Activated CD4-positive, alpha-beta T cell treated with anti-CD3 and anti-CD28 coated beads for 24 hours (primary cell): ENCODE data around the gene FLOT1.
A peak's percentile ranks its signal among the peaks of the same experiment; 100 is the strongest.

Experiments
- DNase-seq, 2 donors: peaks; one replicate each; pipeline ENCODE4 v3.0.0-alpha.2; 2020; ENCODE audit warnings: low read depth in 2 of 2

Gene FLOT1

GRCh38 chr6:30700340-30700739 lies 42.1 kb downstream of the FLOT1 start:
- no peak for DNase-seq

- no peak for DNase-seq
Measured at GRCh38 chr6:30696432-30696831, 46.1 kb downstream of the FLOT1 start.

- no peak for DNase-seq
Measured at GRCh38 chr6:30691208-30691847, 51.2 kb downstream of the FLOT1 start.

- DNase-seq: peak; percentile 70 to 78
Measured at GRCh38 chr6:30690403-30691207, 51.9 kb downstream of the FLOT1 start, which contains the start of gene NRM. Gene NRM (minus strand): TSS chr6:30690984. CDS start chr6:30690974, 10 bp downstream.

- no peak for DNase-seq
Measured at GRCh38 chr6:30689985-30690384, 52.5 kb downstream of the FLOT1 start.

GRCh38 chr6:30689022-30689865 lies 53.2 kb downstream of the FLOT1 start:
- no peak for DNase-seq

- no peak for DNase-seq
Measured at GRCh38 chr6:30688569-30688968, 53.9 kb downstream of the FLOT1 start.

GRCh38 chr6:30687659-30688431 lies 54.6 kb downstream of the FLOT1 start:
- no peak for DNase-seq

GRCh38 chr6:30686908-30687658 lies 55.4 kb downstream of the FLOT1 start:
- DNase-seq: peak; percentile 72 to 90

- DNase-seq: peak; percentile 71 to 82
Measured at GRCh38 chr6:30686009-30686907, 56.2 kb downstream of the FLOT1 start, which contains the start of gene PPP1R18. Gene PPP1R18 (minus strand): TSS chr6:30686645. CDS start chr6:30686018, 627 bp downstream.

- no peak for DNase-seq
Measured at GRCh38 chr6:30685157-30686008, 57.1 kb downstream of the FLOT1 start.

- no peak for DNase-seq
Measured at GRCh38 chr6:30684386-30685156, 57.9 kb downstream of the FLOT1 start.

GRCh38 chr6:30683980-30684338 lies 58.5 kb downstream of the FLOT1 start:
- DNase-seq: no peak

- DNase-seq: no peak
Measured at GRCh38 chr6:30683183-30683979, 59.1 kb downstream of the FLOT1 start.

- DNase-seq: peak; percentile 70 to 74
Measured at GRCh38 chr6:30682143-30683117, 60.1 kb downstream of the FLOT1 start.

GRCh38 chr6:30681766-30682142 lies 60.7 kb downstream of the FLOT1 start:
- DNase-seq: no peak
